NCI-H1417 treated with DMSO at 0.1 percent for 48 hours (cell line): ENCODE results near the gene TRAF3IP1.

Source experiments
- DNase-seq: peaks from one replicate; lab custom pipeline; 2025; lab: John Stamatoyannopoulos, UW

TRAF3IP1 gene

DNA sequence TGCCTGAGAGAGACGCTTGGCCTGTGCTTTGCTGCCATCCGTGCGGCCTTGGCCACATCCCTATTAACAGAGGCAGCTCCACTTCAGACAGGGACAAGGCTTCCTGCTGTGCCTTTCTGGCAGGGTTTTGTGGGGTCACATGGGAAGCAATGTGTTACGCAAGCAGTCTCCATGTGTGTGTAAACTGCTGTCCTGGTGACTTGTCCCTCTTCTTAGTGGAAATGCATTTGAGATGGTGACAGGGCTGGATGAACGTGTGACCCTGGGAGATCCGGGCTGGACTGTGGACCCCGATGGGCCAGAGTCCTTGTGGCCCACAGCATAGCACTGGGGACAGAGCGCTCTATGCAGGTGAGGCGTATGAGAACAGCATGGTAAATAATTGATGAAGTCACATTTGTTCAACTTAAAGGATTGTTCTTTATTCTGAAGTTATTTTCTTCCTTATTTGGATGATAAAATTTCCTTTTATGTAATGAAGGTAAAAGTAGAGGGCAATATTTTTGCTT is 129.6 kb downstream of the TRAF3IP1 start:
- no peak for DNase-seq

- DNase-seq, result no peak
Observed at GRCh38 chr2:238450440-238450861, 130.1 kb downstream of the TRAF3IP1 start.
